HG03060 (cell line): ENCODE data around the gene EXOC3.

Experiments
- ATAC-seq: cut with Tn5 transposase; IDR thresholded peaks from one replicate; pipeline ENCODE4 v1.9.1; 2021; ENCODE audit warnings: low read depth, moderate number of reproducible peaks; ENCODE audit not compliant: unreplicated experiment

The EXOC3 gene

DNA sequence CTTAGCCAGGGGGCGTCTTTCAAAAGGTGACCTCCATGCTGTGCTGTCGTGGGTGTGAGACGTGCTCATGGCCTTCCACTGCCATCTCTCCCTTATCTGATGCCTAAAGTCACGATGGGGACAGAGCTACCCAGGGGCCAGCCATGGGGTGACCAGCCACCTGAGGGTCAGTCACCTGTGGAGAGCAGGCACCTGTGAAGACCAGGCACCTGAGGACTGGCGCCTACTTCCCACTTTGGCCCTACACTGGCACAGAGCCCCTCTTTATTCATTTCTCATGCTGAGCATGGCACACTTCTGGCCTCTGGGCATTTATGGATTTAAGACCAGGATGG is 6.4 kb upstream of the EXOC3 start:
- ATAC-seq, result no peak

DNA sequence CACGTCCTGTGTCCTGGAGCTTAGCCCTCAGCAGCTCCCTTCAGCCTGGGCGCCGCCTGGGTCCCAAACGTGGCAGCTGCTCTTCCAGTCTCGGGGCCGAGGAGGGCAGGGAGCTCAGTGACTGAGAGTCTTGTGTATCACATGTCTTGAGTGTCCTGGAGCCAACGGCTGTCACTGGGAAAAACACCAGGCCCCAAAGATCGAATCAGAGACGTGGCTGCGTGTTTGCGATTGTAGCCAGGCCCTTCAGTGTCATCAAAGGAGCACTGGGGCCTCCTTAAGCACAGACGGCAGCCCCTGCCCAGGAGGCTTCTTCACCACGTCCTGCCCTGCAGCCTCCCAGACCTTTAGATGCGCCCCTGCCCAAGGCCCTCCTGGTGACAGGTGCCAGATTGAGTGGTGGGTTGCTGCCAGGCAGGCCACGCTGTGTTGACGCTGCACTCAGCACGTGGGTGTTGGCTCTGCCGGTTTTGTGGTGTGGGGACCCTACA is 5.7 kb upstream of the EXOC3 start:
- ATAC-seq, result no peak

DNA sequence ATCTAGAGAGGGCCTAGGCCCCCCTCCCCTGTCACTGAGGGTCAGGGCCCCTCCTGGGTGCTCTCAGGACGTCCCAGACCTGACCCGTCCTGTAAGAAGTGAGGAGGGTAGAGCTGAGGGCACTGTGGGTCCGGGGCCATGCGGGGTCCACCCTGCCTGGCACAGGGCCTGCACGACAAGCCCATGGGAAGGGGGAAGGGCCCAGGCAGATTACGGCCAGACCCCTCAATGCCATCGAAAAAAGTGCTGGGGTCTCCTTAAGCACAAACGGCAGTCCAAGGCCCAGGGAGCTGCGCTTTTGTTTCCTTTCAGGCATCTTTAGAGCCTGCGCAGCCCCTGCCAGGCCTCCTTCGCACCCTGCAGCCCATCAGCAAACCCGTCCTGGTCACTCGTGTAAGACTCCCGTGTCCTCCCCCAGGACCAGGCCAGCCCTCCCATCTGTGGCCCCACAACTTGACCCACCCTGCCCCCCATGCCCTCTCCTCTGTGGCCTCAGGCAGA is 4.4 kb upstream of the EXOC3 start:
- ATAC-seq, result no peak

DNA sequence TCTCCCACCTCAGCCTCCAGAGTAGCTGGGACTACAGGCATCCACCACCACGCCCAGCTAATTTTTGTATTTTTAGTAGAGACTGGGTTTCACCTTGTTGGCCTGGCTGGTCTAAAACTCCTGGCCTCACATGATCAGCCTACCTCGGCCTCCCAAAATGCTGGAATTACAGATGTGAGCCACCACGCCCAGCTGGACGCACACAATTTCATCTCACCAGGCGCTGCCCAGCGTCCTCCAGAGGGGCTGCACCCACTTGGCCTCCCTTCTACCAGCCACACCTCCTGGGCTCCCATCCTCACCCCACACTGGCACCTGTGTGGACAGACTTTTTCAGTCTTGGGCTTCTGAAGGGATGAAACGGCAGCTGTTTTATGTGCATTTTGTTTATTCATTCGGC is 3.8 kb upstream of the EXOC3 start:
- no peak for ATAC-seq

DNA sequence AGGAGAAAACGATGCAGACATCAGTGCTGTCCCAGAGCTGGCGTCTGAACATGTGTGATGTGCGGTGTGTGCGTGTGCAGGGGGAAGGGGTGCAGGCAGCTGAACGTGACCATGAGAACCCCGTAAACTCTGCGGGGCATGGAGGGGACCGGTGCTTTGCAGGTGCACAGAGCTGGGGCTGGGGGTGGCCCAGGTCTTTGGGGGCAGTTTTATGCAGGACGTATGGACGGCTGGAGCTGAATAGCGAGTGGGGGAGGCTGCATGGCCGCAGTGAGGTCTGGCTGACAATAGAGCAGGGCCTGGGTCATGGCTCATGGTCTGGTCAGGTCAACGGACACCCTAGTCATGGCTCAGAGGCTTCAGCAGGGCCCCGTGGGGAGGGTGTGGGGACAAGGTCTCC is 3.3 kb upstream of the EXOC3 start:
- no peak for ATAC-seq

DNA sequence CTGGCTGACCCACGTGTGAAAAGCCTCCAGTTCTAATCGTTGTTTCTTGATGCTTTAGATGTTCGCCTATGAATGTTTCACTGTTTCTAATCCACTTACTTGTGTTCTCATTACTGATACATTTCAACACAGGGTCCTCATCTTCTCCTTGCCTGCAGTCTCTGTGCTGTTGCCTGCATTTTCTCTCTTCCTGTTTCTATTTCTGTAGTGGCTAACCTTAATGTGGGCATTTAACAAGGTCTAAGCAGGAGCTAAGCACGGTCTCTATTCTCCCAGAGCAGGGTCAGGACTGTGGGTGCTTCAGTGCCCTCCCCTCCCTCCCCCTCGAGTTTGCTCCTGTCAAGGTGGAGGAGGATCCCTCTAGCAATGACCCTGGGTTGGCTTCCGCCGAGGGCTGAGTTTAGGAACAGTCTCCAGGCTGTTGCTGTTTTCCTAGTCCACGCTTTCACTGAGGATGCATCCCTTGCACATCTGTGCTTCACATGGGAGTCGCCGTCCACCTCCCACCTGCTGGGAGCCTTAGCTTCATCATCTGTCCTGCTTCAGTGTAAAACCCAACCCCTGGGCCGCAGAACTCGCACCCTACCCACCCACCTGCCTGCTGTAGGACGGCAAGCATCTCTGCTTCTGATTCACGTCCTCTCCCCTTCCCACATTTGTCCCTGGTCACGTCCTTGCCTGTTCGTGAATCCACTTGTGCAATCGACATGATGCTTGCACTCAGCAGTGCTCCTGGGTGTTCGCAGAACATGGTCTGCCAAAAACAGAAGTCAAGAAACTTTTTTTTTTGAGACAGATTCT is 2.4 kb upstream of the EXOC3 start:
- ATAC-seq, result no peak

DNA sequence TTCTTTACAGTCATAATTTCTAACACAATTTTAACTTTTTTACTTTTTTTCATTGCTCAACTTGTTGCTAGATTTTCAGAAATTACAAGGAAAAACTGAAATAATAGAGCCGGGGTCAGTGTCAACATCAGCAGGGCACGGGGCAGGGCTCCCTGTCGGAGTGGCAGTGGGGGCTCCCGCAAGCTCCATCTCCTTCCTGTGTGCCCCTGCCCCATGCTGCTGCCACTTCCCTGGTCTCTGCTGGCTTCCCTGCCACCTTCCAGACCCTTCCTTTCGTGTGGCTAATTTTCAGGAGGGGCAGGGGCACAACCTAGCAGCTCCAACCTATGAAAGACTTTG is 1.0 kb upstream of the EXOC3 start:
- ATAC-seq, result no peak

DNA sequence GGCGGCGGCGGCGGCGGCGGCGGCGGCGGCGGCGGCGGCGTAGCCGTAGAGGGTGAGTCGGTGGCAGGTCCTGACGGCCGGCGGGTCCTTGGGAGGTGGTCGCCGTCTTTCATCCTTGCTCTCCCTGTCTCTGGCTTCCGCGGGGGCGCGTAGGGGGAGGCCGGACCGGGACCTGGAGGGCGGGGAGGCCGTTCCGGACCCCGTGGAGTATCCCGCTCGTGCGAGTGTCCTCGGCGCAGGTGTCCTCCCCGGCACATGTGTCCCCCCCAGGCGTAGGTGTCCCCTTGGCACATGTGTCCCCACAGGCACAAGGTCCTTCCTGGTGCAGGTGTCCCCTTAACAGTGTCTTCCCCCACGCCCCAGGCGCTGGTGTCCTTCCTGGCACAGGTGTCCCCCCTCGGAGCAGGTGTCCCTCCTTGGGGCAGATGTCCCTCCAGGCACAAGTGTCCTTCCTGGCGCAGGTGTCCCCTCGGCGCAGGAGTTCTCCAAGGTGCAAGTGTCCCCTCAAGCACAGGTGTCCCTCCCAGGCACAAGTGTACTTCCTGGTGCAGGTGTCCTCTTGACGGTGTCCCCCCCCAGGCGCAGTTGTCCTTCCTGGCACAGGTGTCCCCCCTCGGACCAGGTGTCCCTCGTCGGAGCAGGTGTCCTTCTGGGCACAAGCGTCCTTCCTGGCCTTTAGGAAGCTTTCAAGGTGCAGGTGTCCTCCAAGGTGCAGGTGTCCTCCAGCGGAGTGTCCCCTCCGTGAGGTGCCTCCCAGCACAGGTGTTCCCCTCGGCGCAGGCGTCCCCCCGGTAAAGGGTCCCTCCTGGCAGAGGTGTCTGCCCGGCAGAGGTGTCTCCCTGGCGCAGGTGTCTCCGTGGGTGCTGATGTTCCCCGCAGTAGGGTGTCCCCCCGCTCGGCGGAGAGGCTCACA is 519 bp downstream of the EXOC3 start:
- ATAC-seq, result no peak

DNA sequence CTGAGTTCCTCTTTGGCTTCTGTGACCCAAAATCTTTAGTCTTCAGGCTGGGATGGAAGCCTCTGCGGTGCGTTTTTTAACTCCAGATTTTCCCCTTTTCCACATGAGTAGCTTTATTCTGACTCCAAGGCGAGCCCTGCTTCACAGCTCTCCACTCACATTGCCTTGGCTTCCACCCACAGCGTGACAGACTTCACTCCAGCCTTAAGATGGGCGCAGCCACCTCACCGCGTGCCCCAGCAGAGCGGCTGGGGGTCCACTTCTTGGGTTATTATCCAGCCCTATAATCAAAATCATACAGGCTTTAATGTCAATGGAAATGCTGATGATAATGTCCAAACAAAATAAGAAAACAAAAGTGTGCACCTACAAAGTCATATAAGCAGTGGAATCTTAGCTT is 1.2 kb downstream of the EXOC3 start:
- ATAC-seq, result no peak

DNA sequence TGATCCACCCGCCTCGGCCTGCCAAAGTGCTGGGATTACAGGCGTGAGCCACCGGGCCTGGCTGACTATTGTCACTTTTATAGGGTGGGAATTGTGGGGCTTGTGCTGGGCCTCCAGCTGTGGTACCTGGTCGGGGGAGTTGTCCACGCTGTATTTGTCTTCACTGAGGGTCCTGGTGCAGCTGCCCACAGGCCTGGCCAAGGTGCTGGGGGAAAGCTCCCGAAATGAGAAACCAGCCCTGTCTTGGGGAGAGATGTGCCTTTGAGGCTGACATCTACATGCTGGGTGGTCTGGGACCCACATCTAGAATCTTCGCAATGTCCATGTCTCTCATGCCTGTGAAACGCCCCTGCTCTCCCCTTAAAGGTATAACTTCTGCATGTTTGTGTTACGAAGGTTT is 2.6 kb downstream of the EXOC3 start:
- no peak for ATAC-seq

DNA sequence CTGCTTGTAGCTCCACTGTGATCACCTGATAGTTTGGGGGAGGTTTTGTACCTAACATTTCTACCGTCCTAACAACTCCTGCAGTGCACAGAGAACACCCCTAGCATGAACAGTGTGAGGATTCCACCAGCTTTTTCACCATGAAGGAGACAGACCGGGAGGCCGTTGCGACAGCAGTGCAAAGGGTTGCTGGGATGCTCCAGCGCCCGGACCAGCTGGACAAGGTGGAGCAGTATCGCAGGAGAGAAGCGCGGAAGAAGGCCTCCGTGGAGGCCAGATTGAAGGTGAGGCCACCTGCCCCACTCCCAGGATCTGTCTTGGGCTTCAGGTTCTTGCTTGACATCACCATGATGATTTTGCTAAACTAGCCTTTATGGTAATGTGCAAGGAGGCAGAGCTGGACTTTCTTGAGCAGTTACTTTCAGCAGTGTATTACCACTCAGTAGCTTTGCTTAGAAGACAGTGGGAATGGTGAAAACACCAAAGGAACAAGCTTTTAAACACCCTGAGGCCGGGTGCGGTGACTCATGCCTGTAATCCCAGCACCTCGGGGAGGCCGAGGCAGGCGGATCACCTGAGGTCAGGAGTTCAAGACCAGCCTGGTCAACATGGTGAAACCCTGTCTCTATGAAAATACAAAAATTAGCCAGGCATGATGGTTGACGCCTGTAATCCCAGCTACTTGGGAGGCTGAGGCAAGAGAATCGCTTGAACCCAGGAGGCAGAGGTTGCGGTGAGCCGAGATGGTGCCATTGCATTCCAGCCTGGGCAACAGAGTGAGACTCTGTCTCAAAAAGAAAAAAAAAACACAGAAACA is 3.3 kb downstream of the EXOC3 start:
- no peak for ATAC-seq

DNA sequence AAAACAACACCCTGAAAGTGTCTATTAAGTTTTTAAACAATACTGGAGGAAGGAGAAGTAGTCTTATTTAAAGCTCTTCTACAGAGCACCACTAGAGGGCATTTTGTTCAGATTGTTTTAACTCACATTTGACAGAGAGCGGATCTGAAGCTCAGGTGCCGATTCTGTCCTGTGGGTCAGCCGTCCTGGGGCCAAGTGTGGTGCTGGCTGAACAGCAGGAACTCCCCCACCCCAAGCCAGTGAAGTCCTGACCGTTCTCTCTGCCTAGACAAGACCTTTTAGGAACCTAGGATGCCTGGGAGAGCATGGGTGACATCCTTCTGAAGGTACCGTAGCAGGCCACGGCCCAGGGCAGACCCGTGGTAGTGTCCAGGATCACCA is 3.9 kb downstream of the EXOC3 start:
- no peak for ATAC-seq

DNA sequence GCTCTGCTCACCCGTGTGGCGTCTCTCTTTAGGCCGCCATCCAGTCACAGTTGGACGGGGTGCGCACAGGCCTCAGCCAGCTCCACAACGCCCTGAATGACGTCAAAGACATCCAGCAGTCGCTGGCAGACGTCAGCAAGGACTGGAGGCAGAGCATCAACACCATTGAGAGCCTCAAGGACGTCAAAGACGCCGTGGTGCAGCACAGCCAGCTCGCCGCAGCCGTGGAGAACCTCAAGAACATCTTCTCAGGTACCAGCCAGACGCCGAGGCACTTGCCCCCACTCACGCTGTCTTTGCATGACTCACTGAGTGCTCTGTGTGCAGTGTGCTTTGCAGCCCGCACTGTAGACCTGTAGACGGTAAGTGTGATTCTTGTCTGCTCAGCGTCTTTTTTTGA is 4.5 kb downstream of the EXOC3 start:
- no peak for ATAC-seq

DNA sequence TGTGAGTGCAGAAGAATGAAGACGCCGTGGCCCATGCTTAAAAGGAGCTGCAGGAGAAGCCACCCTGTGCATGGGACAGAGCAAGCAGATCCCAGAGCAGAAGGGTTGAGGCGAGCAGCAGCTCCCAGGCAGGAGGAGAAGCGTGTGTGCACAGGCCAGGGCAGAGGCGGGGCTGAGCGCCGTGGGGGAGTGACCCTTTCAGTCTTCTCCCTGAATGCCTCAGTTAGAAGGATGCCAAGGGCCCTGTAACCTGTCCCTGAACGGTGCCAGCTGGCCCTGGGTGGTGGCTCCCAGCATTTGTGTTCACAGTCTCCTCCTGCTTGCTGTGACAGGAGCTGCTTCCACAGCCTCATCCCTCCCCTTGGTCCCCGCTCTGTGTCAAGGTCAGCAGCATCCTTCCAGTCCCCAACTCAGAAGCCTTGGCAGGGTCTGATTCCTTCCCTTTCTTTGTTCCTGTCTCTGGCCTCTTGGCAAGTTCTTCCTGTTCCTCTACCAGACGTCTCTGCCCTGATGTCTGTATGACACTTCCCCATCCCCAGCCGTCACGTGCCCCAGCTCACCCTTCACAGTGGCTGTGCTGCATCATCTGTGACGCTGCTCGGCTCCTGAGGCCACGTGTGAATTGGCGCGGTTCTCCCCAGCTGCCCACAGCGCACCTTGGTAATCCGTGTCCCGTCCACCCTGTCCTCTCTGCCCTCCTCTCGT is 5.2 kb downstream of the EXOC3 start:
- no peak for ATAC-seq

DNA sequence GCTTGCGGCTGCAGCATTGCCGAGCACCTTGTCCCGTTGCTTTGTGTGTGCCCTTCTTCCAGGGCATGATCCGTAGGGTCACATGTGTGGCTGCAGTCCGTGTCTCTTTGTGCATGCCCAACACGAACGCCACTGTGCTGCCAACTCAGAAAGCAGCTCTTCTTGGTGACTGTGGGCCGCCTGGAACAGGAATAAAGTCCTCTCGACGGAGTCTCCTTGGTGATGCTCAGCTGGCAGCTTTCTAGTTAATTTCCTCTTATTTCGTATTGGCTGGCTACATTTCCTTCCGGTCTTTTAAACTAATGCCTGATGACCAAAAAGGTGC is 5.8 kb downstream of the EXOC3 start:
- ATAC-seq, result no peak

DNA sequence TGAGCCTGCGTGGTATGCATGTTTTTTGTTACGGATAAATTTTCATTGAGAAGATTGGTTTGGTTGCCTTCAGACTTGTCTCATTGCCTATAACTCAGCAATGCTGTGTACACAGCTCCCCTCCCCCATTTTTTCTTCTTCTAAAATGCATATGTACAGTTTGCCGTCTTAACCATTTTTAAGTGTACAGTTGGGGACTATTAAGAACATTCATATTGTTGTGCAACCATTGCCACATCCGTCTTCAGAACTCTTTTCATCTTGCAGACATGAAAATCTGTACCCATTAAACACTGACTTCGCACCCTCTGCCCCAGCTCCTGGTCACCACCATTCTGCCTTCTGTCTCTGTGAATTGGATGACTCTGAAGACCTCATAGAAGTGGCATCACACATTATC is 6.2 kb downstream of the EXOC3 start:
- no peak for ATAC-seq

DNA sequence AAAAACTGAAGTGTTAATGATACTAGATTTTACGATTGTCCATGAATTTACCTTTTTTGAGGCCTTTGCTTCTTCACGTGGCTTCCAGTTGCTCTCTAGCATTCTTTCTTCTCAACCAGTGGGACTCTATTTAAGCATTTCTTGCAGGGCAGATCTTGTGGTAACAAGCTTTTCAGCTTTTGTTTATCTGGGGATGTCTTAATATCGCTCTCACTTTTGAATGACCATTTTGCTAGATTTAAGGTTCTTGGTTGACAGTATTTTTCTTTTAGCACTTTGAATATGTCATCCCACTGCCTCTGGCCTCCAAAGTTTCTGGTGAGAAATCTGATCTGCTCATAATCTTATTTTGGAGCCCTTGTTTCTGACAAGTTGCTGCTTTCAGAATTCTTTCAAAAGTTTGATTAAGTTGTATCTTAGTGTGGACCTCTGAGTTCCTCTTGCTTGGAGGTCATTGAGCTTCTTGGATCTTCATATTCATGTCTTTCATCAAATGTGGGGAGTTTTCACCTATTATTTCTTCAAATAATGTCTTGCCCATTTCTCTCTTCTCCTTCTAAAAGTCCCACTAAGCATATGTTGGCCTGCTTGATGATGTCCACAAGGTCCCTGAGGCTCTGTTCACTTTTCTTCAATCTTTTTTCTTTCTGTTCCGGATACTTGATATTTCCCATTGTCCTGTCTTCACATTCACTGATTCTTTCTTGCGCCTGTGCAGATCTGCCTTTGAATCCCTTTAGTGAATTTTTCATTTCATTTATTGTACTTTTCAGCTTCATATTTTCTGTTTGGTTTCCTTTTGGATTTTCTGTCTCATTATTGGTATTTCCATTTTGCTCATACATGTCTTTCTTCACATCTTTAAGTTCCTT is 8.8 kb downstream of the EXOC3 start:
- no peak for ATAC-seq

DNA sequence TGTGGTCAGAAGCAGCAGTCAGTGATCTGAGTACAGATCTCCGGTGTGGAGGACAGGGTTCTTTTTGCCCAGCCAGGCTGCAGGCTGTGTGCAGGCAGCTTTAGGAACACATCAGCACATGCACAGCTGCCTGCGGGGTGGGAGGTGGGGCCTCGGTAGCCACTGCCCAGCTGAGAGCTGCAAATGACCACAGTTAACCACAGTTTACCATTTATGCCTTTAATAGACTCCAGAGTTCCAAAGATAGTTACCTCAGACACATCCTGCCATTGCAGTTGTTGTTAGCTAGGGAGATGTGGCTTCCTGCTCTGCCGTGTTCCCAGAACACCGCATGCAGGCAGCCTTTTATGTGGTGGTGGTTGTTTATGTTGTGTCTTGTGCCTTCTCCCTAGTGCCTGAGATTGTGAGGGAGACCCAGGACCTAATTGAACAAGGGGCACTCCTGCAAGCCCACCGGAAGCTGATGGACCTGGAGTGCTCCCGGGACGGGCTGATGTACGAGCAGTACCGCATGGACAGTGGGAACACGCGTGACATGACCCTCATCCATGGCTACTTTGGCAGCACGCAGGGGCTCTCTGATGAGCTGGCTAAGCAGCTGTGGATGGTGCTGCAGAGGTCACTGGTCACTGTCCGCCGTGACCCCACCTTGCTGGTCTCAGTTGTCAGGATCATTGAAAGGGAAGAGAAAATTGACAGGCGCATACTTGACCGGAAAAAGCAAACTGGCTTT is 10.2 kb downstream of the EXOC3 start:
- no peak for ATAC-seq
